Thyroid gland (tissue), 4 donors: Measurements from ENCODE around the gene SWT1. TPM values are rescaled to one million over a fixed set of nuclear protein-coding genes. Genes with fewer than 3 reads are reported as not detected.

ENCODE experiments used
- DNase-seq, 2 donors: peaks; one replicate each; pipeline ENCODE4 v3.0.0-alpha.2; 2019
- H3K27ac ChIP-seq, 3 donors: fragments of 200-600 bp; sonication (generic); 1 replicate in 2 of 3; 2 replicates in 1 of 3; pipeline ENCODE4 v1.5.1; 2016 to 2019; ENCODE audit warnings: mild to moderate bottlenecking in 1 of 3, moderate library complexity in 1 of 3
- H3K27me3 ChIP-seq: fragments of 200-600 bp; sonication (generic); one replicate; pipeline ENCODE4 v1.5.1; 2019
- H3K36me3 ChIP-seq, 2 donors: fragments of 200-600 bp; sonication (generic); one replicate each; pipeline ENCODE4 v1.5.1; 2016 to 2019
- H3K4me1 ChIP-seq, 2 donors: fragments of 200-600 bp; sonication (generic); one replicate each; pipeline ENCODE4 v1.5.1; 2017 to 2019
- H3K4me3 ChIP-seq, 3 donors: fragments of 200-600 bp; sonication (generic); replicated peaks in 1 of 3; 1 replicate in 2 of 3; 2 replicates in 1 of 3; pipeline ENCODE4 v1.5.1; 2016; ENCODE audit warnings: mild to moderate bottlenecking in 1 of 3
- H3K9me3 ChIP-seq: fragments of 200-600 bp; sonication (generic); one replicate; pipeline ENCODE4 v1.5.1; 2017
- POLR2A ChIP-seq, 2 donors: fragments of 450-650 bp; IDR thresholded peaks; one replicate each; pipeline ENCODE4 v1.6.1; 2017; ENCODE audit warnings: antibody characterized with exemption in 2 of 2, mild to moderate bottlenecking in 2 of 2, moderate library complexity in 1 of 2
- WGBS, 2 donors: methylation state at CpG; one replicate each; pipeline ENCODE4 v1.1.5; 2017; 5-methylcytosine and 5-hydroxymethylcytosine counted together
- intact Hi-C: fragments of 100-400 bp; cut with DNase I; formaldehyde crosslinking; loops from one replicate; pipeline ENCODE4 v1.15.1; 2023
- total RNA-seq, 4 donors: library from RNA; depleted of rRNA; stranded (reverse); fragments of >200 nt; gene quantifications; one replicate each; pipeline ENCODE4 v1.2.3, GENCODE V29; 2016
- TF ChIP-seq, protein P1 (sequence below), 6 experiments: fragments of 200-600 bp in 3 of 6; fragments of 450-650 bp in 3 of 6; sonication (generic) in 3 of 6; IDR thresholded peaks; one replicate each; pipeline ENCODE4 v1.5.1; 2016 to 2019; ENCODE audit warnings: antibody characterized with exemption in 6 of 6, mild to moderate bottlenecking in 2 of 6, inconsistent platforms in 1 of 6, moderate library complexity in 1 of 6

The SWT1 gene
- total RNA-seq, 4 donors from 2014 or later = 9.4 to 13.4 (median 11.4) TPM

GRCh38 chr1:185312361-185313138 is 155.6 kb downstream of the SWT1 start:
- intact Hi-C loops = loop anchor here (10.0 kb wide), 1 partner anchor 1062 kb away; the partner anchor contains the start of genes ODR4 and TPR
- 78 to 80% methylated on average over 4 of the region's 4 CpGs for whole genome bisulfite sequencing, 2 donors
- peaks cover 20 to 22% of the 10 kb centered on the region in 2 donors for H3K4me1 ChIP-seq
- H3K27ac ChIP-seq = no peak overlapping the region
- H3K27me3 ChIP-seq = no peaks in the 10 kb centered on the region
- H3K4me3 ChIP-seq = no peak overlapping the region
- TF ChIP-seq POLR2A (IDR thresholded peaks at IDR 0.05) = no peak
- TF ChIP-seq, protein P1, sequence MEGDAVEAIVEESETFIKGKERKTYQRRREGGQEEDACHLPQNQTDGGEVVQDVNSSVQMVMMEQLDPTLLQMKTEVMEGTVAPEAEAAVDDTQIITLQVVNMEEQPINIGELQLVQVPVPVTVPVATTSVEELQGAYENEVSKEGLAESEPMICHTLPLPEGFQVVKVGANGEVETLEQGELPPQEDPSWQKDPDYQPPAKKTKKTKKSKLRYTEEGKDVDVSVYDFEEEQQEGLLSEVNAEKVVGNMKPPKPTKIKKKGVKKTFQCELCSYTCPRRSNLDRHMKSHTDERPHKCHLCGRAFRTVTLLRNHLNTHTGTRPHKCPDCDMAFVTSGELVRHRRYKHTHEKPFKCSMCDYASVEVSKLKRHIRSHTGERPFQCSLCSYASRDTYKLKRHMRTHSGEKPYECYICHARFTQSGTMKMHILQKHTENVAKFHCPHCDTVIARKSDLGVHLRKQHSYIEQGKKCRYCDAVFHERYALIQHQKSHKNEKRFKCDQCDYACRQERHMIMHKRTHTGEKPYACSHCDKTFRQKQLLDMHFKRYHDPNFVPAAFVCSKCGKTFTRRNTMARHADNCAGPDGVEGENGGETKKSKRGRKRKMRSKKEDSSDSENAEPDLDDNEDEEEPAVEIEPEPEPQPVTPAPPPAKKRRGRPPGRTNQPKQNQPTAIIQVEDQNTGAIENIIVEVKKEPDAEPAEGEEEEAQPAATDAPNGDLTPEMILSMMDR (IDR thresholded peaks at IDR 0.05) = no peak
- H3K36me3 ChIP-seq = peaks cover 3 to 9% of the 10 kb centered on the region in 2 donors
- no peaks in the 10 kb centered on the region for H3K9me3 ChIP-seq
- no peak for DNase-seq

DNA sequence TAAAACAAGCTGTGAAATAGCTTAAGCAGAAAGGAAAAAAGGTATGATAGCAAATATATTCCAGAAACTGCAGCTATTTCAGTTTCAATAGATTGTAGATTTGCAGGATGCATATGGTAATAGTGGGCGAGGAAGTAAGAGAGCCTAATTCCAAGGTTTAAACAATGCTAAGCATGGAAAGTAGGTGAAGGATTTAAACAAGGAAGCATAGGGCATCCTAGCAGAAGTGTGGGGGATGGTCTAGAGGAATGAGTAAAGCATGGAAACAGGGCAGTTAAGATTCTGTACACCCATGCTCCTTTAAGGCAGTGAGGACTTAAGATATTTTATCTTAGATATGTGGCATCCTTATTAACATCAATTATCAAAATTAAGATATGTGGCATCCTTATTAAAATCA is 157.4 kb downstream of the SWT1 start:
- Histone ChIP-seq H3K4me3 (no peak overlapping the region), H3K27ac (peak overlapping the region in 1 of 3 donors; percentile 28), H3K36me3 (no peaks in the 10 kb centered on the region), H3K9me3 (no peaks in the 10 kb centered on the region), H3K4me1 (peaks cover 29 to 32% of the 10 kb centered on the region in 2 donors), H3K27me3 (no peaks in the 10 kb centered on the region)
- WGBS, 2 donors = 75 to 76% methylated on average over 1 of the region's 1 CpG
- no peak for TF ChIP-seq POLR2A (IDR thresholded peaks at IDR 0.05)
- TF ChIP-seq, protein P1 (IDR thresholded peaks at IDR 0.05) = no peak
- no peak for DNase-seq
- intact Hi-C loops = loop anchor here (10.0 kb wide), 1 partner anchor 1060 kb away; the partner anchor contains the start of genes ODR4 and TPR

DNA sequence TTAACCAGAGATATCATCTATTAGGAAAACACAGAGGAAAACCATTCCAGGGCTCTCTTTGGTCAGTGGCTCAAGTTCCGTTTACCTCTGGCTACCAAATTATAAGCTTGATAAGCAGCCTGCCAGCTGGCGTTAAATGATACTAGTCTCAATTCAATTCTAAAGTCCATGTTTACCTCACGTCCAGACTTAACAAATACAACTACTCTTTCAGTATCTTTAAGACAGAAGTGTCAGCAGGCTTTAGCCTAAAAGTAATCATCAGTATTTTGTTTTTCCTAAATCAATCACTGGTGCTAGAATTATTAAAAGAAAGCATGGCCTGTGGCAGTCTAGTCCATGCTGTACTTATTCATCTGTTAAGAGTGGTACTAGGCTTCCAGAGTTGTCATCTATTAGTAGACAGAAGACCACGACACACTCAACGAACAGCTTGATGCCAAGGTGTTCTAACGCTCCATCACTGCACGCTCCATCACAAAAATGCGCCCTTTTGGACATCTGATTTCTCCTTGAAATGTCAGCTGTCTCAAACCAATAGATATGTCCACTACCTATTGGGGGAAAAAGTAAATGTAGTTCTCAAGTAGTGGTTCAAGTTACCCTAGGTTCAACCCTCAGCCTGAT is 158.6 kb downstream of the SWT1 start:
- WGBS, 2 donors = 21 to 26% methylated on average over 8 of the region's 8 CpGs
- no peak for TF ChIP-seq POLR2A (IDR thresholded peaks at IDR 0.05)
- TF ChIP-seq, protein P1 (IDR thresholded peaks at IDR 0.05) = no peak
- Histone ChIP-seq H3K36me3 (no peaks in the 10 kb centered on the region), H3K4me3 (peak overlapping the region in 2 of 3 donors; percentile 86 to 96), H3K4me1 (peaks cover 29 to 32% of the 10 kb centered on the region in 2 donors), H3K27ac (peak overlapping the region in 2 of 3 donors; percentile 97 to 98), H3K9me3 (no peaks in the 10 kb centered on the region), H3K27me3 (no peaks in the 10 kb centered on the region)
- intact Hi-C loops = loop anchor here (10.0 kb wide), 1 partner anchor 1059 kb away; the partner anchor contains the start of genes ODR4 and TPR
- DNase-seq = no peak

- Histone ChIP-seq H3K4me1 (peaks cover 29 to 32% of the 10 kb centered on the region in 2 donors), H3K4me3 (peak overlapping the region; percentile 61 to 96 (median 86)), H3K27ac (peak overlapping the region; percentile 70 to 98 (median 97)), H3K9me3 (no peaks in the 10 kb centered on the region), H3K36me3 (no peaks in the 10 kb centered on the region), H3K27me3 (no peaks in the 10 kb centered on the region)
- DNase-seq = peak; percentile 92
- 0 to 1% methylated on average over 25 to 26 of the region's 88 CpGs for WGBS, 2 donors
- intact Hi-C loops = loop anchor here (10.0 kb wide), 1 partner anchor 1058 kb away; the partner anchor contains the start of genes ODR4 and TPR
- peak; percentile 18 to 77 for TF ChIP-seq POLR2A (IDR thresholded peaks at IDR 0.05)
- TF ChIP-seq, protein P1 (IDR thresholded peaks at IDR 0.05) = peak in 1 of 6 experiments; percentile 12
Measured at GRCh38 chr1:185316163-185317033, 159.4 kb downstream of the SWT1 start.
